ENCODE results near the gene TRANK1. TPM values are rescaled to one million over a fixed set of nuclear protein-coding genes. Genes with fewer than 3 reads are reported as not detected.

Gene TRANK1
- total and polyA plus RNA-seq, 7 experiments from 2014 or later: 29.6 to 113 (median 75.3) TPM

DNA sequence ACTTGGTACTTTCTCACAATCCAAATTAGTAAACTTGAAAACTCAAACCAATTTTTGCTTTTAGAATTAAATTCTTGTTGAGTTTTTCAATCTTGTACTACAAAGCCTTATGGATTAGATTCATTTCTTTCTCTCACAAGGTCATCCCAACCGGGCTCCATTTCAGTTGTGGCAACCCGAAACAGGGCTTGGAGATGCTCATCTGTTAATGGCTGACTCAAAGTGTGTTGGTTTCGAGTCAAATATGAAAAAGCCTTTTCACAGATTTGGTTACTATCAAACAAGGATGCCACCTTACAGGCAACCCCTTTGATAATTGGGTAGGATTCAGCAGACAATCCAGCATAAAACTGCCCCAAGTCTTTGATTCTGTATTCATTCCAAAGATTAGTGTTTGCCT, 46.3 kb upstream of the TRANK1 start:
- DNase-seq (no peak), ATAC-seq (no peak)
- Histone ChIP-seq H3K4me3 (ENCODE audit: low read length) (peak overlapping the region; percentile 72), H3K27ac (ENCODE audit: low read depth, low read length) (peak overlapping the region; percentile 83), H3K4me1 (ENCODE audit: control insufficient read depth in 2 of 2, insufficient read depth in 2 of 2, low read length in 2 of 2) (peaks cover 45 to 50% of the 10 kb centered on the region in 2 donors), H3K9me3 (ENCODE audit: control insufficient read depth in 2 of 3, low read length in 3 of 3) (no peaks in the 10 kb centered on the region), H3K36me3 (ENCODE audit: control insufficient read depth in 2 of 3, insufficient read depth in 3 of 3, low read length in 3 of 3) (peaks cover 0 to 10% (median 6%) of the 10 kb centered on the region in 3 experiments), H3K27me3 (ENCODE audit: control insufficient read depth in 2 of 2, insufficient read depth in 2 of 2, low read length in 2 of 2) (no peaks in the 10 kb centered on the region)
- H3K4me3 Mint-ChIP-seq: peak overlapping the region in 1 of 10 donors; percentile 29
- peaks cover 0 to 8% (median 3%) of the 10 kb centered on the region in 11 donors for H3K9me3 Mint-ChIP-seq
- peak overlapping the region in 2 of 9 donors; percentile 29 to 45 for H3K27ac Mint-ChIP-seq
- ChIA-PET POLR2A (interaction anchor here (0.9 to 3.6 kb wide), 6 partner anchors 10 to 84 kb away, joined by 4 to 33 read pairs (median 5); partner anchors contain the start of gene TRANK1), CTCF (interaction anchor here (1.1 kb wide), 1 partner anchor 32 kb away, joined by 3 read pairs; no protein-coding TSS in a partner anchor)
- peaks cover 31 to 46% (median 35%) of the 10 kb centered on the region in 7 donors for H3K4me1 Mint-ChIP-seq
- intact Hi-C loops (cut with micrococcal nuclease): no loop called here
- no peaks in the 10 kb centered on the region for H3K27me3 Mint-ChIP-seq
- H3K36me3 Mint-ChIP-seq: peaks cover 12 to 37% (median 23%) of the 10 kb centered on the region in 5 donors

DNA sequence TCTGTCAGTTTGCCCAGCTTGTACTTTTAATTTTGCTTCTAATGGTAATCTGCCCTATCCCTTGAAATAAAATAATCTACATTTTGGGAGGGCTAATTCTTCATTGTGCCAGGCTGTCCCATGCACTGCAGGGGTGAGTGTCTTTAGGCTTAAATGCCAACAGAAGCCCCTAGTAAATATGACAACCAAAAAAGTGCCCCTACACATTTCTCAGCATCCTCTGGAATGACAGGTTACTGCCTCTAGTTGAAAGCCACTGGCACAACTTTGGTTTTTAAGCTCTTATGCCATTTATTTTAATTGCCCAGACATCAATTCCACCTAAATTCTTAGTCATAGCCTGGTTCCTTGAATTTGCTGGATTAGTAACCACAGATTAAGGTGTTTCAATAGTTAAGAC, 44.7 kb upstream of the TRANK1 start:
- CTCF ChIA-PET: interaction anchor here (0.6 kb wide), 1 partner anchor 1166 kb away, joined by 4 read pairs; no protein-coding TSS in a partner anchor
- Mint-ChIP-seq H3K4me3 (peak overlapping the region; percentile 14 to 73 (median 63)), H3K27ac (peak overlapping the region in 6 of 9 donors; percentile 34 to 72 (median 46)), H3K27me3 (no peaks in the 10 kb centered on the region), H3K9me3 (peaks cover 0 to 8% (median 3%) of the 10 kb centered on the region in 11 donors), H3K4me1 (peaks cover 34 to 44% (median 39%) of the 10 kb centered on the region in 7 donors), H3K36me3 (peaks cover 25 to 49% (median 35%) of the 10 kb centered on the region in 5 donors)
- Histone ChIP-seq H3K36me3 (ENCODE audit: control insufficient read depth in 2 of 3, insufficient read depth in 3 of 3, low read length in 3 of 3) (peaks cover 13 to 25% (median 13%) of the 10 kb centered on the region in 3 experiments), H3K27ac (ENCODE audit: low read depth, low read length) (peak overlapping the region; percentile 19), H3K9me3 (ENCODE audit: control insufficient read depth in 2 of 3, low read length in 3 of 3) (no peaks in the 10 kb centered on the region), H3K4me3 (ENCODE audit: low read length) (peak overlapping the region; percentile 7), H3K27me3 (ENCODE audit: control insufficient read depth in 2 of 2, insufficient read depth in 2 of 2, low read length in 2 of 2) (no peaks in the 10 kb centered on the region), H3K4me1 (ENCODE audit: control insufficient read depth in 2 of 2, insufficient read depth in 2 of 2, low read length in 2 of 2) (peaks cover 45 to 49% of the 10 kb centered on the region in 2 donors)
- ATAC-seq: no peak
- intact Hi-C loops (cut with micrococcal nuclease): no loop called here
- POLR2A ChIA-PET: interaction anchor here (0.5 to 1.2 kb wide), 5 partner anchors 20 to 192 kb away, joined by 3 to 5 read pairs (median 3); partner anchors contain the start of gene TRANK1
- DNase-seq: no peak

DNA sequence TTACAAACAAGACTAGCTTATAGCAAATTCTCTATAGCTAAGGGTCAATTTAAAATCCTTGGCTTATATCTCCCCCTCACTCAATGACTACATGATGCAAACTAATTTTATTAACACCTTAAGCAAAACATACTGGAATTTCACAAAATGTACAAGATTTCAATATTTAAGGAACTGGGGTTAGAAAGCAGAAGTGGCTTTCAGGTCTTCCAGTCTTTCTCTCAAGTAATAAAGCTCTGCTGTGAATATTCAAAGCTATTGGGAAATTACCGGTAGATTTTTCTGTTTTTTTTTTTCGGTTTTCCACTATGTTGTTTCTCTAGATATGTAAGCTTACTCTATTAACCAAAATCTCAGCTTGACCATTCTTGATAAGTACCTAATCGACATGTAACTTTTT, 44.2 kb upstream of the TRANK1 start:
- POLR2A ChIA-PET: interaction anchor here (0.6 to 1.4 kb wide), 6 partner anchors 16 to 84 kb away, joined by 3 read pairs; partner anchors contain the start of gene TRANK1
- Histone ChIP-seq H3K27me3 (ENCODE audit: control insufficient read depth in 2 of 2, insufficient read depth in 2 of 2, low read length in 2 of 2) (no peaks in the 10 kb centered on the region), H3K27ac (ENCODE audit: low read depth, low read length) (peak overlapping the region; percentile 4), H3K9me3 (ENCODE audit: control insufficient read depth in 2 of 3, low read length in 3 of 3) (no peaks in the 10 kb centered on the region), H3K4me1 (ENCODE audit: control insufficient read depth in 2 of 2, insufficient read depth in 2 of 2, low read length in 2 of 2) (peaks cover 39 to 44% of the 10 kb centered on the region in 2 donors), H3K4me3 (ENCODE audit: low read length) (no peak overlapping the region), H3K36me3 (ENCODE audit: control insufficient read depth in 2 of 3, insufficient read depth in 3 of 3, low read length in 3 of 3) (peaks cover 13 to 30% (median 13%) of the 10 kb centered on the region in 3 experiments)
- no peak for DNase-seq
- peak overlapping the region in 9 of 10 donors; percentile 50 to 73 (median 64) for H3K4me3 Mint-ChIP-seq
- CTCF ChIA-PET: interaction anchor here (0.6 to 1.2 kb wide), 2 partner anchors 31 to 1167 kb away, joined by 4 to 5 read pairs; no protein-coding TSS in a partner anchor
- peaks cover 35 to 44% (median 39%) of the 10 kb centered on the region in 7 donors for H3K4me1 Mint-ChIP-seq
- intact Hi-C loops (cut with micrococcal nuclease): no loop called here
- H3K36me3 Mint-ChIP-seq: peaks cover 26 to 55% (median 38%) of the 10 kb centered on the region in 5 donors
- no peak for ATAC-seq
- H3K9me3 Mint-ChIP-seq: peaks cover 0 to 9% (median 1%) of the 10 kb centered on the region in 11 donors
- H3K27ac Mint-ChIP-seq: peak overlapping the region in 6 of 9 donors; percentile 38 to 72 (median 50)
- no peaks in the 10 kb centered on the region for H3K27me3 Mint-ChIP-seq

DNA sequence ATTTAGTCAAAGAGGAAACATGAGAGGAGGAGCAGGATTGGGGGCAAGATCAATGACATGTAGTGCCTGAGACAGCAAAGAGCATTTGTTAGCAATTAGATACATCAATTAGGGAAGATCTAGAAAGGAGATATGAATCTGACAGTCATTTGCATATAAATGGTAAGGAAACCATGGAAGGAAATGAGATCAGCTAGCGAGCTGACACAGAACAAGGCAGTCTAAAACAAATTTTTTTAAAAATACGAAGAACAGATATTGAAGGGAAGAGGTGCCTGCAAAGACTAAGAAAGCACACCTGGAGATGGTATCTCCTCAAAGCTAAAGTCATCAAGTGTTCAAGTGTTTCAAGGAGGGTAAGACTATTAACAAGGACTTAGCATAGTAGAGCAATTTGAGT, 43.5 kb upstream of the TRANK1 start:
- DNase-seq (peak in 3 of 9 donors; percentile 4 to 22 (median 18)), ATAC-seq (no peak)
- peak overlapping the region in 9 of 10 donors; percentile 35 to 82 (median 56) for H3K4me3 Mint-ChIP-seq
- Histone ChIP-seq H3K27me3 (ENCODE audit: control insufficient read depth in 2 of 2, insufficient read depth in 2 of 2, low read length in 2 of 2) (no peaks in the 10 kb centered on the region), H3K4me3 (ENCODE audit: low read length) (no peak overlapping the region), H3K36me3 (ENCODE audit: control insufficient read depth in 2 of 3, insufficient read depth in 3 of 3, low read length in 3 of 3) (peaks cover 13 to 37% (median 16%) of the 10 kb centered on the region in 3 experiments), H3K4me1 (ENCODE audit: control insufficient read depth in 2 of 2, insufficient read depth in 2 of 2, low read length in 2 of 2) (peaks cover 37 to 44% of the 10 kb centered on the region in 2 donors), H3K27ac (ENCODE audit: low read depth, low read length) (no peak overlapping the region), H3K9me3 (ENCODE audit: control insufficient read depth in 2 of 3, low read length in 3 of 3) (no peaks in the 10 kb centered on the region)
- peaks cover 31 to 61% (median 44%) of the 10 kb centered on the region in 5 donors for H3K36me3 Mint-ChIP-seq
- POLR2A ChIA-PET: interaction anchor here (0.6 to 1.4 kb wide), 3 partner anchors 17 to 44 kb away, joined by 3 read pairs; partner anchors contain the start of gene TRANK1
- H3K27ac Mint-ChIP-seq: peak overlapping the region; percentile 10 to 68 (median 48)
- H3K27me3 Mint-ChIP-seq: no peaks in the 10 kb centered on the region
- CTCF ChIA-PET: interaction anchor here (1.2 kb wide), 1 partner anchor 30 kb away, joined by 5 read pairs; no protein-coding TSS in a partner anchor
- peaks cover 35 to 44% (median 39%) of the 10 kb centered on the region in 7 donors for H3K4me1 Mint-ChIP-seq
- intact Hi-C loops (cut with micrococcal nuclease): no loop called here
- peaks cover 0 to 9% (median 1%) of the 10 kb centered on the region in 11 donors for H3K9me3 Mint-ChIP-seq

DNA sequence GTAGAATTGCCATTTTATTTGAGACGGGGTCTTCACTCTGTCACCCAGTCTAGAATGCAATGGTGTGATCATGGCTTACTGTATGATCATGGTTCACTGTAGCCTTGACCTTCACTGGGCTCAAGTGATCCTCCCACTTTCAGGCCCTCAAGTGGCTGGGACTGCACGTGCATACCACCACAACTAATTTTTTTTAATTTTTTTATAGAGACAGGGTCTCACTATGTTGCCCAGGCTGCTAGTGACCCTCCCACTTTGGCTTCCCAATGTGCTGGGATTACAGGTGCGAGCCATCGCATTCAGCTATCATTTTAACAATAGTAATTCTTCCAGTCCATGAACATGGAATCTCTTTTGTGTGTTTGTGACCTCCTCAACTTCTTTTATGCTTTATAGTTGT, 36.2 kb upstream of the TRANK1 start:
- no peaks in the 10 kb centered on the region for H3K4me1 ChIP-seq (ENCODE audit: control insufficient read depth in 2 of 2, insufficient read depth in 2 of 2, low read length in 2 of 2)
- no peaks in the 10 kb centered on the region for H3K27me3 ChIP-seq (ENCODE audit: control insufficient read depth in 2 of 2, insufficient read depth in 2 of 2, low read length in 2 of 2)
- Mint-ChIP-seq H3K4me1 (peaks cover 0 to 6% (median 4%) of the 10 kb centered on the region in 7 donors), H3K4me3 (no peak overlapping the region), H3K9me3 (peaks cover 5 to 37% (median 21%) of the 10 kb centered on the region in 11 donors), H3K27me3 (no peaks in the 10 kb centered on the region), H3K36me3 (peaks cover 27 to 75% (median 51%) of the 10 kb centered on the region in 5 donors), H3K27ac (no peak overlapping the region)
- ChIA-PET POLR2A (interaction anchor here (0.7 kb wide), 1 partner anchor 11 kb away, joined by 4 read pairs; no protein-coding TSS in a partner anchor), CTCF (no interaction called here)
- H3K4me3 ChIP-seq (ENCODE audit: low read length): no peak overlapping the region
- no peak for DNase-seq
- H3K9me3 ChIP-seq (ENCODE audit: control insufficient read depth in 2 of 3, low read length in 3 of 3): peaks cover 0 to 10% (median 0%) of the 10 kb centered on the region in 3 experiments
- H3K36me3 ChIP-seq (ENCODE audit: control insufficient read depth in 2 of 3, insufficient read depth in 3 of 3, low read length in 3 of 3): peaks cover 11 to 42% (median 12%) of the 10 kb centered on the region in 3 experiments
- no peak for ATAC-seq
- intact Hi-C loops (cut with micrococcal nuclease): no loop called here
- H3K27ac ChIP-seq (ENCODE audit: low read depth, low read length): no peak overlapping the region

DNA sequence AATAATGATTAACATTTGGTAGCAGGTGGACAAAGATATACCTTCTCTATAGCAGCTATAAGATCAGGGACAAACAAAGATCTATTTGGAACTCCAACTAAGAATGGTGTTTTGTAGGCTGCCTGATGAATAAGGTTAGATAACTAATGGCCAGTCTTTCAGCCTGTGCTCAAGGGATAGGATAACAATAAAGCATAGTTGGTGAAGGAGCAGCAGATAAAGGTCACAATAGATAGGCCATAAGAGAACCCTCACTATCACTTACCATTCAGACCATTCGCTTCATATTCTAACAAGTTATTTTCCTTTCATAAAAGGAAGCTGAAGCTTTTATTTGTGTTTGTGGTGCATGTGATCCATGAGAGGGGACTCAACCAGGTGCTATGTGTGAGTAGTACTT, 28.3 kb upstream of the TRANK1 start:
- ATAC-seq (no peak), DNase-seq (no peak)
- H3K9me3 ChIP-seq (ENCODE audit: control insufficient read depth in 2 of 3, low read length in 3 of 3): no peaks in the 10 kb centered on the region
- Mint-ChIP-seq H3K4me1 (peaks cover 23 to 31% (median 25%) of the 10 kb centered on the region in 7 donors), H3K27ac (peak overlapping the region in 1 of 9 donors; percentile 2), H3K27me3 (no peaks in the 10 kb centered on the region), H3K9me3 (peaks cover 0 to 15% (median 4%) of the 10 kb centered on the region in 11 donors), H3K4me3 (peak overlapping the region in 1 of 10 donors; percentile 23), H3K36me3 (peaks cover 0 to 23% (median 19%) of the 10 kb centered on the region in 5 donors)
- H3K4me1 ChIP-seq (ENCODE audit: control insufficient read depth in 2 of 2, insufficient read depth in 2 of 2, low read length in 2 of 2): peaks cover 4 to 5% of the 10 kb centered on the region in 2 donors
- H3K36me3 ChIP-seq (ENCODE audit: control insufficient read depth in 2 of 3, insufficient read depth in 3 of 3, low read length in 3 of 3): no peaks in the 10 kb centered on the region
- POLR2A ChIA-PET: interaction anchor here (1.0 kb wide), 1 partner anchor 19 kb away, joined by 3 read pairs; the partner anchor contains the start of gene EPM2AIP1
- H3K4me3 ChIP-seq (ENCODE audit: low read length): no peak overlapping the region
- intact Hi-C loops (cut with micrococcal nuclease): loop anchor here in 1 of 2 donors (5.0 kb wide), 1 partner anchor 246 kb away; no protein-coding TSS in a partner anchor
- CTCF ChIA-PET: interaction anchor here (0.7 kb wide), 1 partner anchor 14 kb away, joined by 3 read pairs; no protein-coding TSS in a partner anchor
- H3K27ac ChIP-seq (ENCODE audit: low read depth, low read length): no peak overlapping the region
- no peaks in the 10 kb centered on the region for H3K27me3 ChIP-seq (ENCODE audit: control insufficient read depth in 2 of 2, insufficient read depth in 2 of 2, low read length in 2 of 2)

All from naive thymus-derived CD4-positive, alpha-beta T cell (primary cell).